SKM-1 treated with dmso at 0.1 percent for 144 hours (cell line): Measurements from ENCODE around the gene TNFAIP8.

Experiments used
- DNase-seq: peaks from one replicate; lab custom pipeline; 2025; ENCODE audit not compliant: unreplicated experiment; lab: John Stamatoyannopoulos, UW

The TNFAIP8 gene

DNA sequence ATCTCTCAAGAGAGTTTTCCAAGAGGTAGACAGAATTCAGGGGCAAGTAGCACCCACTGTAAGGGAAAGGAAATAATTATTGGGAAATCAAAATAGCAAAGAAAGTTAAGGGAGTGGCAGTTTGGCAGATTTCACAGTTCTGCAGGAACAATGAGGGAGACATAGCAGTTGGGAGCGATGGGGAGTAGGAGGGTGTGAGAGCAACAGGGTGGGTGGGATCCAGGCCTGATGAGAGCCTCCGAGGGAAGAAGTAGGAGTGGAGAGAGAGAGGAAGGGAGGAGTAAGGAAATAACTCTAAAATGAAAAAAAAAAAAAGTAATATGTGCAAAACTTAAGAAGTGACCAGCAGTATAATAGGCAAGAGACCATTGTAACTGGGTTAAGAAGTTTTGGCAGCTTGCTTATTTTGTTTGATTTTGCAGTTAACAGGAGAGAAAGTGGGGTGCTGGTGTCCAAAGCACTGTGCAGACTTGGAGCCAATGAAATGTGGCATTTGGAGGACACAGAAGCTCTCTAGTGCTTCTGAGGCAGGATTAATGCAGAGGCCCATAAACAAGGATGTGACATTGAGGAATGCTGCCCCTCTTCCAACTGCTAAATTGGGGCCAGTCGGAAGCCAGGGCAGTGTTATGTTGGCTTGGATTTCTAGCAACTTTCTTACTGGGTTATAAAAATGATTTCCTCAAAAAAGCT is 10.2 kb downstream of the TNFAIP8 start:
- DNase-seq: no peak

GRCh38 chr5:119366540-119366881 is 10.7 kb downstream of the TNFAIP8 start:
- DNase-seq: no peak

DNA sequence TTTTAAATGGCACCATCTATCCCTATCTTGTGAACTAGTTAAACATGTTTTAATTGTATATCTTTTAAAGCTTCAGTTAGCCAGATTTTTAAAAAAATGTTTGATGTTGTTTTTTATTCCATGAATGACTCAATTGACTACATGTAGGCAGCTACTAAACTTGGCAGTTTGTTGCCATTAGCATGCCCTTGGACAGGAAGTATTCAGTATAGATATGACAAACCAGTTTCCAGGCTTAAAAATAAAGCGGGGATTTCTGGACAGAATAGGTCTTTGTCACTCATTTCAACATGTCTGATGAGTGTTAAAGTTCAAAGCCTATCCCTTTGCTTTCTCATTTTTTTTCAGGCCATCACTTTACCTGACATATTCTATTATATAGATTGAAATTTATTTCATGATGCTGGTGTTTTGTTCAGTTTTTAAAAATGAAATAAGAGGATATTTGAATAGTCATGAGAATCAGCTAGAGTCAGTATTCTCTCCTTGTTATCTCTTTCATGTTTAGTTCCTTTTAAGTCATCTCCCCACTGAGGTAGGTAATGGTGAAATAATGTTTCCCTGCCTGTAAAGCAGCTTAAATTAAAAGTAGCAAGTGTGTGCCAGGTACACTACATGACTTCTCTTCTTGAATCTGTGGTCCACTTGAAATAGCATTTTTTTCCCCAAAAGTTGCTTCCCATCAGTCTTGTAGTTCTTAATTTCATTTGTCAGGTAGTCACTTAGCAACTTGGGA is 11.9 kb downstream of the TNFAIP8 start:
- no peak for DNase-seq

DNA sequence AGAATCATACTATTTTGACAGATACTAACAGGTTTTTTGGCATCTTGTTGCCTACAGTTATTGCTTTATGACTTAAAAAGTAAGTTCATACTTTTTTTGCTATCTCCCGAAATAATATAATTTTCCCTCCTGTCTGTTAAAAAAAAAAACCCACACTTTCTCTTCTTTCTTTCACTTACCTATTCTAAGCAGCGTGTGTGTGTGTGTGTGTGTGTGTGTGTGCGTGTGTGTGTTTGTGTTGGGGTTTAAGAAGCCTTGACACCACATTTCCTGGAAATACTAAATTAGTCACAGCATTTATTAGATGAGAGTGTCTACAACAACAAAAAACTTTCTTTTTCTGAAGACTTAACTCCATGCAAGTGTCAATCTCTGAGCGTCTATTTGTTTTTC is 12.4 kb downstream of the TNFAIP8 start:
- no peak for DNase-seq

DNA sequence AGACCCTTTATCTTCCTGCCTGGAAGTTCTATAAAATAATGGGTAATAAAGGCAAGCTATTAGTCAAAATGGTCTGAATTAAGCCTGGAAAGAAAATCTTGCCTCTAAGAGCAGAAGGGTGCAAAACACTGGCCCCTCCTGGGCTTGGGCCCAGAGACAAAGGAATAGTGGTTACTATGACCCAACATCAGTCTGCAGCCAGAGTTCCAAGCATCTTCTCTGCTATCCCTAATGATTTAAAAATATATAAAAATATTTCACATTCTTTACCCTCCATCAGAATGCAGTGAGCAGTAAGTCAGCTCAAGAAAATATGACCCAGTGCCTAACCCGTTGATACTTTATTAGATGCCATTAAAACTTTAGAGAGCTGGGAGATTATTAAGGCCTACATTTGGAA is 14.7 kb downstream of the TNFAIP8 start:
- DNase-seq: no peak

GRCh38 chr5:119371146-119371545 is 15.3 kb downstream of the TNFAIP8 start:
- no peak for DNase-seq

DNA sequence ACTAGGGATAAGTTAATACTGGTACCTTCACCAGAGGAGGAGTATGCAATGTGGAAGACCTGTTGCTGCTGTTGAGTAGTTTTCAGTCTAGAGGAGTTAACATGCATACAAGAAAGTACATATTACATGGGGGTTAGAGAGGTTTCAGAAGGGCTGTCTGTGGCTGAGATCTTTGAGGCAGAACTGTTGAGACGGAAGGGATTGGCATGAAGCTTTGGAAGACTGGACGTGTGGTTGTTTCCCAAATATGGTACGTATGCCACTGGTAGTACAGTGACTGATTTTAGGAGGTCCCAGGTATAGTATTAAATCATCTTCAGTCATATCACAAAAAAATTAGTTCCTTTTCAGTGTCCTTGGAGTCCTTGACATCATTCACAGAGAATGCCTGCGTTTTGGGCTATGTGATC is 17.6 kb downstream of the TNFAIP8 start:
- no peak for DNase-seq

DNA sequence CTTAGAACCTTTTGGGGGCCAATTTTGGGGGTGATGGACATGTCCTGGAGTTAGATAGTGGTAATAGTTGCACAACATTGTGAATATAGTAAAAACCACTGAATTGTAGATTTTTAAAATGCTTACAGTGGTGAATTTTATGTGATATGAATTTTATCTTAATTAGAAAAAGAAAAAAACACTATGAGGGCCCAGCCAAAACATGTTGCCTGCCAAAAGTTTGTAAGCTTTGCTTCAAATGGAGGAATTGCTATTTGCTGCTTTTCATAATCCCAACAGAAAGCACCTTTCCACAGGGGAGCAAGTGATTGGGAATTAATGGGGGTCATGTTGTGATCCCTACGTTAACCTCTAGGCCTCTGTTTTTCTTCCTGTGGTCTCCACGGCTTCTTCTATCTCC is 19.1 kb downstream of the TNFAIP8 start:
- no peak for DNase-seq

- DNase-seq: no peak
Measured at GRCh38 chr5:119377066-119377465, 21.2 kb downstream of the TNFAIP8 start.

GRCh38 chr5:119378075-119378700 is 22.4 kb downstream of the TNFAIP8 start:
- no peak for DNase-seq

- DNase-seq: no peak
Measured at GRCh38 chr5:119379096-119379495, 23.3 kb downstream of the TNFAIP8 start.

DNA sequence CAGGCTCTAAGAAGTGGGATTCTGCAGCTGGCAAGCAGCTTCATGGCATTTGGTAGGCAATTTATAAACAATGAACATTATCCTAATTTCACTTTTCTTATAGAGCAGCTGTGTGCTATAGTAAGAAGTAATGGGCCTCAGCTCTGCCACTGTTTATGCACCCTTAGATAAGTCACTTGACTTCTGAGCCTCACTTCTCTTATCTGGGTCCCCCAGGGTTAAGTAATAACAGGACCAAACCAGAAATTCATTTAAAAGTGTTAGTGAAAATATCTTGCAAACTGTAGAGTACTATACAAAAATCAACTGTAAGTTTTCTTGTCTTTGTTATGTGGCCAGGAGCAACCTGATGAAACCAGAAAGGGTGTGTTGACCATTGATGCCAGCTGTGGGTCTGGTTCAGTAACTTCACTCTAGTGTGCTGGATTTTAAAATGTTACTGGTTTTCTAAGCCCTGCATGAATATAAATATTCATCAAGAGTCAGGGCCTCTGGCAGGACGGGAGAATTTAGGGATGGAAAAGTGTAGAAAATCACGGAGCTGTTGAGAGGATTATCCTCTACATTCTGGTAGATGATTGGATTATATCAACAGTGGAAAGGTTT is 24.2 kb downstream of the TNFAIP8 start:
- no peak for DNase-seq

GRCh38 chr5:119382169-119382568 is 26.4 kb downstream of the TNFAIP8 start:
- DNase-seq: no peak

- no peak for DNase-seq
Measured at GRCh38 chr5:119383008-119383407, 27.2 kb downstream of the TNFAIP8 start.

GRCh38 chr5:119385136-119385535 is 29.3 kb downstream of the TNFAIP8 start:
- DNase-seq: no peak

- no peak for DNase-seq
Measured at GRCh38 chr5:119385536-119386128, 29.8 kb downstream of the TNFAIP8 start.

- no peak for DNase-seq
Measured at GRCh38 chr5:119386596-119387344, 31.0 kb downstream of the TNFAIP8 start.

- no peak for DNase-seq
Measured at GRCh38 chr5:119387945-119388618, 32.3 kb downstream of the TNFAIP8 start.

GRCh38 chr5:119388619-119389190 is 32.9 kb downstream of the TNFAIP8 start:
- DNase-seq: no peak
